ENCODE measurements around the gene DIP2B.
"Not testable (repeated sequence)": the region's sequence is repeated elsewhere in the genome, so short reads cannot be mapped to it uniquely, and the experiment has no call there.

The DIP2B gene

GRCh38 chr12:50749459-50749882 is 244.7 kb downstream of the DIP2B start:
- no peaks in the 10 kb centered on the region for H3K9me3 Mint-ChIP-seq
- no peak overlapping the region for H3K4me3 Mint-ChIP-seq
- DNase-seq: no peak
- H3K27me3 Mint-ChIP-seq: no peaks in the 10 kb centered on the region
- H3K27ac Mint-ChIP-seq: no peak overlapping the region
- H3K36me3 Mint-ChIP-seq (ENCODE audit: low read depth): peaks cover 49% of the 10 kb centered on the region
- H3K4me1 Mint-ChIP-seq (ENCODE audit: low read depth): no peaks in the 10 kb centered on the region

- Mint-ChIP-seq H3K4me1 (ENCODE audit: low read depth) (no peaks in the 10 kb centered on the region), H3K36me3 (ENCODE audit: low read depth) (peaks cover 41% of the 10 kb centered on the region), H3K27ac (no peak overlapping the region), H3K9me3 (no peaks in the 10 kb centered on the region), H3K27me3 (no peaks in the 10 kb centered on the region), H3K4me3 (no peak overlapping the region)
- DNase-seq: no peak
These were observed 245.6 kb downstream of the DIP2B start for GRCh38 chr12:50750366-50750765.

DNA sequence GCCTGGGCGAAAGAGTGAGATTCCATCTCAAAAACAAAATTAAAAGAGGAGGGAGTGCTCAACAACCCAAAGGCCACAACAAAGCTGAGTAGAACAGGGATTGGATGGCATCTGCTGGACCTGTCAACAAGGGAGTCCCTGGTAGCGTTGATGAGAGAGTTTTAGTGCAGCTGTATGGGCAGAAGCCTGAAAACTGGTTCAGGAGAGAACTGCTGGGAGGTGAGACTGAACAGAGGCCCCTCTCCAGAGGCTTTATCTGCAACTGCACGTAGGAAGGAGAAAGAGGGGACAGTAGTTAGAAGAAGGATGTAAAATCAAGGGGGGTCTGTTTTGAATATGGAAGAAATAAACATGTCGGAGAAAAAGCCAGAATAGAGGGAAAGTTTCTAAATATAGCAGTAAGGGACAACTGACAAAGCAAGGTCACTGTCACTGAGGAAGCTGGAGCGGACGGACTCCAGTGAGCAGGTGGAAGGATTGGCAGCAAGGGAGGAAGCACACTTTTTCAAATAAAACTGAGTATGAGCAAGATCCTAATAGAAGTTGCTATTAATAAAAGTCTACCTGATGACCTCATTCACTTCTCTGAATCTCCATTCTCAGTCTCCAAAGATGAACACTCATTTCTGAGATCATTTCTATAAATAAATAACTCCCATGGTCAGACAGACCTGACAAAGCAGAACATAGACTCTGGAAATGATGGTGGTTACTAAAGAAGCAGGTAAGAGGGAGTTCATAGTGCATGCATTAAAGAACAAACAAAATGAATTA is 247.3 kb downstream of the DIP2B start:
- DNase-seq: no peak
- peaks cover 27% of the 10 kb centered on the region for H3K36me3 Mint-ChIP-seq (ENCODE audit: low read depth)
- no peaks in the 10 kb centered on the region for H3K4me1 Mint-ChIP-seq (ENCODE audit: low read depth)
- no peaks in the 10 kb centered on the region for H3K9me3 Mint-ChIP-seq
- H3K4me3 Mint-ChIP-seq: no peak overlapping the region
- no peak overlapping the region for H3K27ac Mint-ChIP-seq
- no peaks in the 10 kb centered on the region for H3K27me3 Mint-ChIP-seq

DNA sequence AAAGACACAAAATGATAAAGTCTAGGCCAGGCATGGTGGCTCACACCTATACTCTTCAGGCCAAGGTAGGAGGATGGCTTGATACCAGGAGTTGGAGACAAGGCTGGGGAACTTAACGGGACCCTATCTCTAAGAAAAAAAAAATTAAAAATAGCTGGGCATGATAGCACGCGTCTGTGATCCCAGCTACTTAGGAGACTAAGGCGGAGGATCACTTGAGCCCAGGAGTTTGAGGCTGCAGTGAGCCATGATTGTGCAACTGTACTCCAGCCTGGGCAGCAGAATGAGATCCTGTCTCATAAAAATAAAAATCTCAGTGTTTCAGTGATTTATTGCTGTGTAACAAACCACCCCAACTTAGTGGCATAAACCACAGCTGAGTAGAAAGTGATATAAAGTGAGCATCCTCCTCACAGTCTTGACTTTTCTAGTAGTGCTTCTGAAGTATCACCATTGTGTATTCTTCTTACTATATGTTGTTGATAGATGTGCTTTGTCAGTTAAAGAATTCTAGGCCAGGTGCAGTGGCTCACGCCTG is 248.5 kb downstream of the DIP2B start:
- Mint-ChIP-seq H3K27ac (no peak overlapping the region), H3K27me3 (no peaks in the 10 kb centered on the region), H3K9me3 (no peaks in the 10 kb centered on the region), H3K4me1 (ENCODE audit: low read depth) (no peaks in the 10 kb centered on the region), H3K4me3 (no peak overlapping the region), H3K36me3 (ENCODE audit: low read depth) (peaks cover 18% of the 10 kb centered on the region)
- no peak for DNase-seq

DNA sequence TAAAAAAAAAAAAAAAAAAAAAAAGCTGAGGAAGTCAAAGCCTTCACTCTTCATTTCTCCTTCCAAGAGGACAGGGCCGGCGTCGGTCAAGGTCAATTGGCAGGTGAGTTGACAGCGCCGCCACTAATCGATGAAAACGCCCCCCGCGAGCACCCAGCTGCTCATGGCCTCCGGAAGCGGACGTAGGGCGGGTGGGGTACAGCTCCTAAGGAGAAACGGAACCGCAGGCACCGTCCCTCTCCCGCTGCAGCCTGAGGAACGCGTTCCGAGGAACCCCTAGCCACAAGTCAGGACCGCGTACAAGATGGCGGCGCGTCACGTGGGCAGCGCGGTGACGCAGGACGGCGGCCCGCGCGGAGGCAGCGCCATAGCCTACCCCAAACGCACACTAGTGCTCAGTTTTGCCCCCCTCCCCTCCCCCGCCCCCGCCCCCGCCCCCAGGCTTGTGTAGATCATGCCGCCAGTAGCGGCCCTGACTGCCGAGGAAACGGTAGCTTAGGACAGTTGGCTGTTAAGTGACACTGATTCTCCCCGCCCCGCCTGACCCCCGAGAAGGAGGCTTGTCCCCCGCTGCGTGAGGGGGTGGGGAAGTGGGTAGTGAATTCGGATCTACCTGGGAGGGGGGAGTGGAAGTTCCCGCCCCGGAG is 259.0 kb downstream of the DIP2B start, which contains the start of gene ATF1:
Gene ATF1, plus strand, starts transcription at position 463 of the 647 bp plus-strand sequence. CDS start 16,045 bp downstream, outside the sequence.
- Mint-ChIP-seq H3K36me3 (ENCODE audit: low read depth) (peaks cover 22% of the 10 kb centered on the region), H3K4me3 (peak within 1 kb of the TSS; percentile 97), H3K4me1 (ENCODE audit: low read depth) (peaks cover 38% of the 10 kb centered on the region), H3K27ac (peak within 1 kb of the TSS; percentile 99), H3K27me3 (no peaks in the 10 kb centered on the region), H3K9me3 (no peaks in the 10 kb centered on the region)
- peak; percentile 94 for DNase-seq

DNA sequence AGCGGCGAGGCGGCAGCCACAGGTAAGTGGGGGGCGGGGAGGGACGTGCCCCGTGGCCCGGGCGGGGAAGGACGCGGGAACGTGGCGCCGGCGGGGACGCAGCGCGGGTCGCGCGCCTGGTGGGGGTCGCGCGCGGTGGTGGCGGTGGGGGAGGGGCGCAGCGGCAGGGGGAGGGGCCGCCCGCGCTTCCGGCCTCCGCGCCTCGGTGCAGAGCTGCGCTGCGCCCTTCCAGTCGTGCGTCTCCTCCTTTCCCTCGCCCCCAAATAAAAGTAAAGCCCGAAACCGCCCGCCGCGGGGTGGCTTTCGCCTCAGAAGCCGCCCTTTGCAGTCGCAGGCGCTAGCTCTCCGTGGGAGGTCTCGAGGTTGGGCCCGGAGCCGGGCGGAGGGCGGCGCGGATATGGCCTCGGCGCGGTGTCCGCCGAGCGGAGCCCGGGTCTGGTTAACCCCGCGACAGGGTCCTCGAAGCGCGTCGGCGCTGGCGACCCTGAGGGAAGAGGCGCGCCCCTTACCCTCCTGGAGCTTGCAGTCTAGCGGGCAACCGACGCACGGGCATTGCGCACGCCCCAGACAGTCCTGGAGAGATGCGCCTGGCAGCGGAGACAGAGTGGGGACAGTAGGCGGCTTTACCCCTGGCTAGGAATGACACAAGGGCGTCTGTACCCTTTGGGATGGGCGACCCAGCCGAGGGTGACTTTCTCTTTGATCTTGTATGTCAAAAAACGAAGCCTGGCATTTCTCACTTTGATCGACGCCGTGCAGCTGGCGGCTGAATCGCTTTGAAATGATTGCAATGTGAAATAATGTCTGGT is 259.7 kb downstream of the DIP2B start:
- H3K27ac Mint-ChIP-seq: peak overlapping the region; percentile 99
- DNase-seq: peak; percentile 88
- H3K9me3 Mint-ChIP-seq: no peaks in the 10 kb centered on the region
- H3K4me3 Mint-ChIP-seq: peak overlapping the region; percentile 97
- H3K27me3 Mint-ChIP-seq: no peaks in the 10 kb centered on the region
- peaks cover 41% of the 10 kb centered on the region for H3K4me1 Mint-ChIP-seq (ENCODE audit: low read depth)
- peaks cover 26% of the 10 kb centered on the region for H3K36me3 Mint-ChIP-seq (ENCODE audit: low read depth)

DNA sequence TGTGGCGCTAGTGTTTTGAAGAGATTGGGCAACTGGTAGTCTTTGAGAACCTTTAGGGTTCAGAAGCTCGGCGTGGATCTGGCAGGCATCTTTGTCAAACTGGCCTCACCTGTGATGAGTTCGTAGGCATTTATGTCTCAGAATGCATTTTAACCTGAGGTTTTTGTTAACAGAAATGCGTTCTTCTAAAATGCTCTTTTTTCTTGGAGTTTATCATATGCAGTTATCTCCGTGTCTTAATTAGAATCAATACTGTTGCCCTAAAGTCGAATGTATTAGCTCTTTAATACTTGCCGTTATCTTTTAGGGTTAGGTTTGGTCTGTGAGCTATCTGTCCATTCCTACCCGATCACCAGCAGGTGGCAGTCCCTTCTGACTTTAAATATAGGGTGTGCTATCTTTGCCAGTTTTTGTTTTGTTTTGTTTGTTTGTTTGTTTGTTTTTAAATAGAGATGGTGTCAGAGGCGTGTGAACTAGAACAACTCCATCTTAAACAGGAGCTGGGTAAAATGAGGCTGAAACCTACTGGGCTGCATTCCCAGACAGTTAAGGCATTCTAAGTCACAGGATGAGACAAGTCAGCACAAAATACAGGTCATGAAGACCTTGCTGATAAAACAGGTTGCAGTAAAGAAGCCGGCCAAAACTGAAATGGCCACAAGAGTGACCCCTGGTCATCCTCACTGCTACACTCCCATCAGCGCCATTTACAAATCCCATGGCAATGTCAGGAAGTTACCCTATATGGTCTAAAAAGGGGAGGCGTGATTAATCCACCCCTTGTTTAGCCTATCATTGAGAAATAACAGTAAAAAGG is 260.5 kb downstream of the DIP2B start:
- H3K36me3 Mint-ChIP-seq (ENCODE audit: low read depth): peaks cover 34% of the 10 kb centered on the region
- peak overlapping the region; percentile 97 for H3K4me3 Mint-ChIP-seq
- H3K4me1 Mint-ChIP-seq (ENCODE audit: low read depth): peaks cover 41% of the 10 kb centered on the region
- H3K9me3 Mint-ChIP-seq: no peaks in the 10 kb centered on the region
- no peaks in the 10 kb centered on the region for H3K27me3 Mint-ChIP-seq
- peak overlapping the region; percentile 99 for H3K27ac Mint-ChIP-seq
- DNase-seq: no peak

- H3K9me3 Mint-ChIP-seq: peaks cover 5% of the 10 kb centered on the region
- H3K36me3 Mint-ChIP-seq (ENCODE audit: low read depth): peaks cover 57% of the 10 kb centered on the region
- no peak overlapping the region for H3K4me3 Mint-ChIP-seq
- DNase-seq: no peak
- H3K4me1 Mint-ChIP-seq (ENCODE audit: low read depth): peaks cover 40% of the 10 kb centered on the region
- no peaks in the 10 kb centered on the region for H3K27me3 Mint-ChIP-seq
- H3K27ac Mint-ChIP-seq: no peak overlapping the region
These were observed 263.6 kb downstream of the DIP2B start for GRCh38 chr12:50768391-50768790.

GRCh38 chr12:50768813-50769212 is 264.0 kb downstream of the DIP2B start:
- not testable (repeated sequence) for H3K27me3 Mint-ChIP-seq, H3K4me3 Mint-ChIP-seq, H3K27ac Mint-ChIP-seq, DNase-seq, H3K9me3 Mint-ChIP-seq
- Mint-ChIP-seq H3K4me1 (ENCODE audit: low read depth) (peaks cover 41% of the 10 kb centered on the region), H3K36me3 (ENCODE audit: low read depth) (peaks cover 56% of the 10 kb centered on the region)

GRCh38 chr12:50771409-50771808 is 266.6 kb downstream of the DIP2B start:
- Mint-ChIP-seq H3K4me1 (ENCODE audit: low read depth) (peaks cover 41% of the 10 kb centered on the region), H3K9me3 (peaks cover 5% of the 10 kb centered on the region), H3K27me3 (no peaks in the 10 kb centered on the region), H3K36me3 (ENCODE audit: low read depth) (peaks cover 54% of the 10 kb centered on the region), H3K4me3 (no peak overlapping the region), H3K27ac (peak overlapping the region; percentile 6)
- DNase-seq: no peak

GRCh38 chr12:50772470-50772869 is 267.7 kb downstream of the DIP2B start:
- Mint-ChIP-seq H3K27me3 (no peaks in the 10 kb centered on the region), H3K4me1 (ENCODE audit: low read depth) (peaks cover 43% of the 10 kb centered on the region), H3K36me3 (ENCODE audit: low read depth) (peaks cover 54% of the 10 kb centered on the region), H3K9me3 (peaks cover 5% of the 10 kb centered on the region), H3K27ac (no peak overlapping the region), H3K4me3 (no peak overlapping the region)
- DNase-seq: no peak

DNA sequence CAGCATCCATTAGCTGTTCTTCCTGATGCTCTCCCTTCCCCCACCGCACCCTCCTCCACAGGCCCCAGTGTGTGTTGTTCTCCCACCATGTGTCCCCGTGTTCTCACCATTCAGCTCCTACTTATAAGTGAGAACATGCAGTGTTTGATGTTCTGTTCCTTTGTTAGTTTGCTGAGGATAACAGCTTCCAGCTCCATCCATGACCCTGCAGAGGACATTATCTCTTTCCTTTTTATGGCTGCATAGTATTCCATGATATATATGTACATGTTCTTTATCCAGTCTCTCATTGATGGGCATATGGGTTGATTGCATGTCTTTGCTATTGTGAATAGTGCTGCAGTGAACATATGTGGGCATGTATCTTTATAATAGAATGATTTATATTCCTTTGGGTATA is 268.1 kb downstream of the DIP2B start:
- H3K36me3 Mint-ChIP-seq (ENCODE audit: low read depth): peaks cover 54% of the 10 kb centered on the region
- no peak overlapping the region for H3K4me3 Mint-ChIP-seq
- H3K4me1 Mint-ChIP-seq (ENCODE audit: low read depth): peaks cover 46% of the 10 kb centered on the region
- H3K9me3 Mint-ChIP-seq: peaks cover 5% of the 10 kb centered on the region
- no peak for DNase-seq
- no peaks in the 10 kb centered on the region for H3K27me3 Mint-ChIP-seq
- no peak overlapping the region for H3K27ac Mint-ChIP-seq

DNA sequence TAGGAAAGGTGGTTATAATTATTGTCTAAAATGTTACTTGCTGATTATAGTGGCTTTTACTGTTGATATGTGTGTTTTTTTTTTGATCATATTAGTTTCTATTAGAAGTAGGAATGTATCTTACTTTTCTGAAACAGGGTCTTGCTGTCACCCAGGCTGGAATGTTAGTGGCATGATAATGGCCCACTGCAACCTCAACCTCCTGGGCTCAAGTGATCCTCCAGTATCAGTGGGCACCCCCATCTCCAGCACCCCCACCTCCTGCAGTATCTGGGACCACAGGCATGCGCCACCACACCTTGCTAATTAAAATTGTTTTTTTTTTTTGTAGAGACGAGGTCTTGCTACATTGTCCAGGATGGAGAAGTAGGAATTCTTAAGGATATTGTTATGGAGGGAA is 270.5 kb downstream of the DIP2B start:
- Mint-ChIP-seq H3K9me3 (peaks cover 5% of the 10 kb centered on the region), H3K27ac (peak overlapping the region; percentile 11), H3K36me3 (ENCODE audit: low read depth) (peaks cover 49% of the 10 kb centered on the region), H3K4me1 (ENCODE audit: low read depth) (peaks cover 49% of the 10 kb centered on the region), H3K27me3 (no peaks in the 10 kb centered on the region), H3K4me3 (no peak overlapping the region)
- no peak for DNase-seq
